Naive thymus-derived CD8-positive, alpha-beta T cell (primary cell): Measurements from ENCODE around the gene CATSPER1. TPM values are rescaled to one million over a fixed set of nuclear protein-coding genes. Genes with fewer than 3 reads are reported as not detected.

ENCODE experiments used
- ATAC-seq, 2 donors: fragments of 150-1000 bp; cut with Tn5 transposase in 1 of 2; sonication (Bioruptor Pico), chemical (Tn5 transposase) in 1 of 2; 1 replicate in 1 of 2; 2 replicates in 1 of 2; pipeline ENCODE4 v1.10.0; 2021; ENCODE audit warnings: mild to moderate bottlenecking in 2 of 2, moderate library complexity in 2 of 2
- POLR2A ChIA-PET: fragments of 350-600 bp; sonication (Branson Sonifier 250); formaldehyde crosslinking; loops from one replicate; lab custom pipeline; 2021; ENCODE audit warnings: antibody characterized with exemption; lab: Charles Lee
- DNase-seq, 10 donors: peaks; one replicate each; pipeline versions ENCODE4 v3.0.0 to v3.0.0-alpha.2; 2020 to 2022
- H3K27ac Mint-ChIP-seq, 10 donors: one replicate each; pipeline ENCODE4 v1.8.0; 2020 to 2022; ENCODE audit warnings: mild to moderate bottlenecking in 10 of 10, mixed read lengths in 10 of 10, moderate library complexity in 4 of 10, inconsistent platforms in 1 of 10
- H3K27me3 Mint-ChIP-seq, 5 donors: one replicate each; pipeline ENCODE4 v1.8.0; 2021 to 2022; ENCODE audit warnings: mixed read lengths in 5 of 5
- H3K36me3 Mint-ChIP-seq, 3 donors: one replicate each; pipeline ENCODE4 v1.8.0; 2020 to 2022; ENCODE audit warnings: mixed read lengths in 3 of 3, mild to moderate bottlenecking in 2 of 3, inconsistent platforms in 1 of 3
- H3K4me1 Mint-ChIP-seq, 4 donors: one replicate each; pipeline ENCODE4 v1.8.0; 2021 to 2022; ENCODE audit warnings: mixed read lengths in 4 of 4
- H3K4me3 Mint-ChIP-seq, 10 donors: one replicate each; pipeline ENCODE4 v1.8.0; 2020 to 2022; ENCODE audit warnings: mild to moderate bottlenecking in 10 of 10, mixed read lengths in 10 of 10, moderate library complexity in 6 of 10, inconsistent platforms in 1 of 10
- H3K9me3 Mint-ChIP-seq, 9 donors: one replicate each; pipeline ENCODE4 v1.8.0; 2020 to 2022; ENCODE audit warnings: mixed read lengths in 9 of 9, mild to moderate bottlenecking in 3 of 9, inconsistent platforms in 1 of 9, moderate library complexity in 1 of 9
- polyA plus RNA-seq, 3 donors: library from polyadenylated mRNA; unstranded; fragments of 300-500 nt; fragmentation: Illumina TruSeq; gene quantifications; one replicate each; pipeline ENCODE4 v1.2.3, GENCODE V29; 2021
- total RNA-seq, 8 experiments: library from RNA in 2 of 8; stranded (reverse) in 2 of 8; gene quantifications; one replicate each; pipeline ENCODE4 v1.2.3 and lab custom pipeline; 2021 to 2026

CATSPER1 gene
- total and polyA plus RNA-seq, 5 experiments from 2014 or later = 0.11 TPM; not detected in 4

- no peak for ATAC-seq
- POLR2A ChIA-PET = no interaction called here
- Mint-ChIP-seq H3K4me3 (no peak overlapping the region), H3K9me3 (no peaks in the 10 kb centered on the region), H3K36me3 (peaks cover 3 to 27% (median 5%) of the 10 kb centered on the region in 3 donors), H3K27me3 (peaks cover 0 to 4% (median 0%) of the 10 kb centered on the region in 5 donors), H3K4me1 (peaks cover 9 to 23% (median 20%) of the 10 kb centered on the region in 4 donors), H3K27ac (no peak overlapping the region)
- no peak for DNase-seq
Observed at GRCh38 chr11:66006891-66007176, 19.4 kb downstream of the CATSPER1 start.

GRCh38 chr11:66006134-66006890 is 20.0 kb downstream of the CATSPER1 start:
- H3K27me3 Mint-ChIP-seq = peaks cover 0 to 4% (median 0%) of the 10 kb centered on the region in 5 donors
- ATAC-seq (no peak), DNase-seq (peak in 1 of 10 donors; percentile 54)
- peak overlapping the region in 3 of 10 donors; percentile 32 to 74 (median 73) for H3K27ac Mint-ChIP-seq
- peak overlapping the region in 1 of 10 donors; percentile 24 for H3K4me3 Mint-ChIP-seq
- peaks cover 11 to 27% (median 25%) of the 10 kb centered on the region in 4 donors for H3K4me1 Mint-ChIP-seq
- POLR2A ChIA-PET = interaction anchor here (0.6 kb wide), 1 partner anchor 28 kb away, joined by 4 read pairs; no protein-coding TSS in a partner anchor
- no peaks in the 10 kb centered on the region for H3K9me3 Mint-ChIP-seq
- H3K36me3 Mint-ChIP-seq = peaks cover 3 to 29% (median 6%) of the 10 kb centered on the region in 3 donors

GRCh38 chr11:66004186-66004585 is 22.1 kb downstream of the CATSPER1 start:
- peaks cover 12 to 45% (median 41%) of the 10 kb centered on the region in 4 donors for H3K4me1 Mint-ChIP-seq
- H3K9me3 Mint-ChIP-seq = no peaks in the 10 kb centered on the region
- H3K27me3 Mint-ChIP-seq = no peaks in the 10 kb centered on the region
- ATAC-seq (no peak), DNase-seq (peak in 1 of 10 donors; percentile 54)
- H3K36me3 Mint-ChIP-seq = peaks cover 3 to 41% (median 6%) of the 10 kb centered on the region in 3 donors
- H3K27ac Mint-ChIP-seq = peak overlapping the region in 7 of 10 donors; percentile 31 to 71 (median 60)
- peak overlapping the region in 9 of 10 donors; percentile 25 to 100 (median 52) for H3K4me3 Mint-ChIP-seq
- POLR2A ChIA-PET = no interaction called here

GRCh38 chr11:66003291-66003690 is 23.0 kb downstream of the CATSPER1 start:
- DNase-seq = peak in 1 of 10 donors; percentile 62
- H3K27ac Mint-ChIP-seq = peak overlapping the region; percentile 66 to 99 (median 89)
- H3K36me3 Mint-ChIP-seq = peaks cover 5 to 50% (median 6%) of the 10 kb centered on the region in 3 donors
- no peaks in the 10 kb centered on the region for H3K9me3 Mint-ChIP-seq
- H3K27me3 Mint-ChIP-seq = no peaks in the 10 kb centered on the region
- H3K4me1 Mint-ChIP-seq = peaks cover 12 to 47% (median 45%) of the 10 kb centered on the region in 4 donors
- POLR2A ChIA-PET = interaction anchor here (0.7 to 2.1 kb wide), 11 partner anchors 17 to 292 kb away, joined by 3 to 30 read pairs (median 5); partner anchors contain the start of genes CCDC85B, CFL1, KAT5 and MUS81
- no peak for ATAC-seq
- peak overlapping the region; percentile 81 to 100 (median 98) for H3K4me3 Mint-ChIP-seq

- Mint-ChIP-seq H3K27me3 (no peaks in the 10 kb centered on the region), H3K4me1 (peaks cover 13 to 49% (median 47%) of the 10 kb centered on the region in 4 donors), H3K27ac (peak overlapping the region; percentile 98 to 100 (median 99)), H3K4me3 (peak overlapping the region; percentile 98 to 100 (median 99)), H3K36me3 (peaks cover 6 to 56% (median 6%) of the 10 kb centered on the region in 3 donors), H3K9me3 (no peaks in the 10 kb centered on the region)
- DNase-seq = peak in 1 of 10 donors; percentile 80
- POLR2A ChIA-PET = interaction anchor here (0.7 to 2.1 kb wide), 24 partner anchors 9 to 462 kb away, joined by 3 to 30 read pairs (median 4); partner anchors contain the start of genes CCDC85B, CFL1, CST6 and FIBP
- ATAC-seq = peak; percentile 68 to 79
Observed at GRCh38 chr11:66002648-66003225, 23.5 kb downstream of the CATSPER1 start.

- Mint-ChIP-seq H3K27me3 (no peaks in the 10 kb centered on the region), H3K36me3 (peaks cover 6 to 62% (median 6%) of the 10 kb centered on the region in 3 donors), H3K4me1 (peaks cover 17 to 54% (median 48%) of the 10 kb centered on the region in 4 donors), H3K4me3 (peak within 1 kb of the TSS; percentile 98 to 100 (median 99)), H3K9me3 (no peaks in the 10 kb centered on the region), H3K27ac (peak within 1 kb of the TSS; percentile 98 to 100 (median 99))
- peak; percentile 69 to 99 (median 94) for DNase-seq
- POLR2A ChIA-PET = interaction anchor here (0.7 to 2.1 kb wide), 24 partner anchors 9 to 462 kb away, joined by 3 to 30 read pairs (median 4); partner anchors contain the start of genes CCDC85B, CFL1, CST6 and FIBP
- peak; percentile 79 to 88 for ATAC-seq
Observed at GRCh38 chr11:66001942-66002647, 24.2 kb downstream of the CATSPER1 start, which contains the start of the genes BANF1 and EIF1AD. BANF1 (plus strand) TSS chr11:66002503; CDS start chr11:66003251, 748 bp downstream. EIF1AD (minus strand) TSS chr11:66002157; CDS start chr11:66000389, 1,768 bp downstream.

- POLR2A ChIA-PET = interaction anchor here (0.6 to 0.7 kb wide), 2 partner anchors 130 to 243 kb away, joined by 4 to 7 read pairs; no protein-coding TSS in a partner anchor
- H3K27ac Mint-ChIP-seq = peak overlapping the region in 7 of 10 donors; percentile 2 to 78 (median 19)
- no peaks in the 10 kb centered on the region for H3K27me3 Mint-ChIP-seq
- DNase-seq = peak in 1 of 10 donors; percentile 4
- no peak for ATAC-seq
- H3K36me3 Mint-ChIP-seq = peaks cover 3 to 64% (median 6%) of the 10 kb centered on the region in 3 donors
- H3K4me3 Mint-ChIP-seq = peak overlapping the region in 2 of 10 donors; percentile 9 to 22
- H3K4me1 Mint-ChIP-seq = peaks cover 18 to 42% (median 30%) of the 10 kb centered on the region in 4 donors
- H3K9me3 Mint-ChIP-seq = no peaks in the 10 kb centered on the region
Observed at GRCh38 chr11:65997286-65997685, 29.0 kb downstream of the CATSPER1 start.

- Mint-ChIP-seq H3K4me1 (peaks cover 4 to 7% (median 6%) of the 10 kb centered on the region in 4 donors), H3K27me3 (no peaks in the 10 kb centered on the region), H3K9me3 (no peaks in the 10 kb centered on the region), H3K27ac (peak overlapping the region in 3 of 10 donors; percentile 21 to 47 (median 29)), H3K4me3 (no peak overlapping the region), H3K36me3 (peaks cover 0 to 24% (median 2%) of the 10 kb centered on the region in 3 donors)
- POLR2A ChIA-PET = interaction anchor here (1.0 to 1.4 kb wide), 2 partner anchors 9 kb away, joined by 3 read pairs; no protein-coding TSS in a partner anchor
- no peak for ATAC-seq
- DNase-seq = no peak
Observed at GRCh38 chr11:65992056-65992455, 34.2 kb downstream of the CATSPER1 start.

GRCh38 chr11:65988791-65989592 is 37.3 kb downstream of the CATSPER1 start:
- POLR2A ChIA-PET = interaction anchor here (0.5 to 2.4 kb wide), 11 partner anchors 14 to 302 kb away, joined by 3 to 9 read pairs (median 4); partner anchors contain the start of genes BANF1, CCDC85B, FIBP and KAT5
- H3K4me1 Mint-ChIP-seq = peaks cover 1 to 7% (median 5%) of the 10 kb centered on the region in 4 donors
- H3K27me3 Mint-ChIP-seq = no peaks in the 10 kb centered on the region
- ATAC-seq (peak; percentile 98 to 99), DNase-seq (peak; percentile 70 to 96 (median 92))
- no peak overlapping the region for H3K4me3 Mint-ChIP-seq
- H3K36me3 Mint-ChIP-seq = peaks cover 0 to 2% (median 0%) of the 10 kb centered on the region in 3 donors
- H3K27ac Mint-ChIP-seq = peak overlapping the region in 9 of 10 donors; percentile 28 to 93 (median 76)
- no peaks in the 10 kb centered on the region for H3K9me3 Mint-ChIP-seq

- Mint-ChIP-seq H3K4me1 (peaks cover 1 to 7% (median 5%) of the 10 kb centered on the region in 4 donors), H3K4me3 (no peak overlapping the region), H3K36me3 (peaks cover 0 to 2% (median 0%) of the 10 kb centered on the region in 3 donors), H3K9me3 (no peaks in the 10 kb centered on the region), H3K27me3 (no peaks in the 10 kb centered on the region), H3K27ac (no peak overlapping the region)
- no peak for DNase-seq
- no peak for ATAC-seq
- POLR2A ChIA-PET = interaction anchor here (0.6 to 1.3 kb wide), 3 partner anchors 27 to 99 kb away, joined by 3 read pairs; no protein-coding TSS in a partner anchor
Observed at GRCh38 chr11:65987336-65987735, 38.9 kb downstream of the CATSPER1 start.

GRCh38 chr11:65983589-65983987 is 42.7 kb downstream of the CATSPER1 start:
- Mint-ChIP-seq H3K36me3 (peaks cover 0 to 14% (median 4%) of the 10 kb centered on the region in 3 donors), H3K27ac (no peak overlapping the region), H3K27me3 (no peaks in the 10 kb centered on the region), H3K4me1 (no peaks in the 10 kb centered on the region), H3K9me3 (no peaks in the 10 kb centered on the region), H3K4me3 (no peak overlapping the region)
- POLR2A ChIA-PET = interaction anchor here (1.4 kb wide), 1 partner anchor 9 kb away, joined by 3 read pairs; no protein-coding TSS in a partner anchor
- no peak for DNase-seq
- no peak for ATAC-seq
